IPS DF 19.7 (cell line): Measurements from ENCODE around the gene NAALADL1.
A peak's percentile ranks its signal among the peaks of the same experiment; 100 is the strongest.
"Not testable (repeated sequence)": the region's sequence is repeated elsewhere in the genome, so short reads cannot be mapped to it uniquely, and the experiment has no call there.

Source experiments
- DNase-seq: peaks from one replicate; pipeline ENCODE4 v3.0.0-alpha.2; 2013; ENCODE audit warnings: low read depth, low spot score

NAALADL1 gene

DNA sequence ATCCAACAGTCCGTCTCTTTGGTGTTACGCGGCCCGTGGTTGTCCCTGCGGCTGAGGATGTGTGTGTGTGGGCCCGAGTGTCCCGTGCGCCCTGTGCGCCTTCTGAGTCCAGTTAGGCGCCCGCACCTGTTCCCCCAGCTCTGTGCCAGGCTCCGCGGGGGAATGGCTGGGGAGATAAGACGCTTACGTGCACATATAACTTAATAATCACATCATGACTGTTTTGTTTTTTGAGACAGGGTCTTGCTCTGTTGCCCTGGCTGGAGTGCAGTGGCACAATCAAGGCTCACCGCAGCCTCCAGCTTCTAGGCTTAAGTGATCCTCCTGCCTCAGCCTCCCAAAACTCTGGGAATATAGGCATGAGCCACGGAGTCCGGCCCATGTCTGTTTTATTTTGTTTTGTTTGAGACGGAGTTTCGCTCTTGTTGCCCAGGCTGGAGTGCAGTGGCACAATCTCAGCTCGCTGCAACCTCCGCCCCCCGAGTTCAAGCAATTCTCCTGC lies 43.6 kb downstream of the NAALADL1 start:
- DNase-seq = no peak

DNA sequence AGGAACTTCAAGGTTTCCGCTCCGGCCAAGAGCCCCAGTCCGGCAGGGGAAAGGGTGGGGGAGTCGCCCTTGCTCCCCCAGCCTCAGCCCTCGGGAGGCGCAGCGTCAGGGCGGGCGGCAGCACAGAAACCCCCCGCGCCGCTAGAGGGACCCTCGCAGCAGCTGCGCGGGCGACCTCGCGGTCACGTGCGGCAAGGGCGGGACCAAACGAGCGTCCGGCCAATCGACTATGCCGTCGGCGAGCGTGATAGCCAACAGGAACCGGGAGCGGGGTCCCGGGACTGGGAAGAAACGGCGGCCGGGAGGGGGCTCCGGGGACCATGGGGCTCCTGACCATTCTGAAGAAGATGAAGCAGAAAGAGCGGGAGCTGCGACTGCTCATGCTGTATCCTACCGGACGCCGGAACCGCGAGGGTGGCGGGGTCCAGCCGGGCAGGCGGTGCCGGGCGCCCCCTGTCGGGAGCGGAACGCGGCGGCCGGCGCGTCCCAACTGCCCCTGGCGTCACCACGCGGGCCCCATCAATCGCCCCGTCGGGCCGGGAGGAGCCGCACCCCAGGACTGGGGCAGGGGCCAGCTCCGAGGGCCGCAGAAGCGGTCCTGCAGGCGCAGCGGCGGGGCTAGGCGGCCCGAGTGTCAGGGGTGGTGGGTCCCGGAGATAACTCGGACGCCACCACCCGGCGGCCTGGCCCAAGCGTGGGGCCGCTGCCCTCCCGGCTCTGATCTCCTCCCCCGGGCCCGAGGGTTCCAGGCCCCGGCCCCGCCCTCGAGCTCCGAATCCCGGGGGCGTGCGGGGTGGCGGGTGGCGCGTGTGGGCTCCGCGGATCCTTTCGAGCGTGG lies 44.2 kb downstream of the NAALADL1 start, which contains the start of gene ARL2:
Gene ARL2 (plus strand): TSS at position 273 of the 838 bp plus-strand sequence. CDS start 48 bp downstream, at position 321.
- peak; percentile 69 for DNase-seq

GRCh38 chr11:65013130-65013887 lies 45.0 kb downstream of the NAALADL1 start:
- peak; percentile 40 for DNase-seq

- DNase-seq = no peak
Observed at GRCh38 chr11:65008873-65009272, 49.5 kb downstream of the NAALADL1 start.

GRCh38 chr11:65008016-65008415 lies 50.3 kb downstream of the NAALADL1 start:
- no peak for DNase-seq

DNA sequence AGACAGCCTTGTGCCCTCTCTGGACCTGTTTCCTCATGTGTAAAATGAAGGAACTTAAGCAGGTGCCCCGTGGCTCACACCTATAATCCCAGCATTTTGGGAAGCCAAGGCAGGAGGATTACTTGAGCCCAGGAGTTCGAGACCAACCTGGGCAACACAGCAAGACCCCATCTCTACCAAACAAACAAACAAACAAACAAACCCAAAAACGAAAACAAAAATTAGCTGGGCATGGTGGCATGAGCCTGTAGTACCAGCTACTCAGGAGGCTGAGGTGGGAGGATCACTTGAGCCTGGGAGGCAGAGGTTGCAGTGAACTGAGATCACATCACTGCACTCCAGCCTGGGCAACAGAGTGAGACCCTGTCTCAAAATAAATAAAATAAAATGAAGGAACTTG lies 54.4 kb downstream of the NAALADL1 start:
- DNase-seq = not testable (repeated sequence)

GRCh38 chr11:65003282-65003681 lies 55.1 kb downstream of the NAALADL1 start:
- DNase-seq = no peak

GRCh38 chr11:65002706-65003105 lies 55.6 kb downstream of the NAALADL1 start:
- DNase-seq = no peak

GRCh38 chr11:64999478-64999877 lies 58.9 kb downstream of the NAALADL1 start:
- no peak for DNase-seq

- no peak for DNase-seq
Observed at GRCh38 chr11:64998690-64999431, 59.5 kb downstream of the NAALADL1 start.

- DNase-seq = no peak
Observed at GRCh38 chr11:64998141-64998540, 60.2 kb downstream of the NAALADL1 start.

DNA sequence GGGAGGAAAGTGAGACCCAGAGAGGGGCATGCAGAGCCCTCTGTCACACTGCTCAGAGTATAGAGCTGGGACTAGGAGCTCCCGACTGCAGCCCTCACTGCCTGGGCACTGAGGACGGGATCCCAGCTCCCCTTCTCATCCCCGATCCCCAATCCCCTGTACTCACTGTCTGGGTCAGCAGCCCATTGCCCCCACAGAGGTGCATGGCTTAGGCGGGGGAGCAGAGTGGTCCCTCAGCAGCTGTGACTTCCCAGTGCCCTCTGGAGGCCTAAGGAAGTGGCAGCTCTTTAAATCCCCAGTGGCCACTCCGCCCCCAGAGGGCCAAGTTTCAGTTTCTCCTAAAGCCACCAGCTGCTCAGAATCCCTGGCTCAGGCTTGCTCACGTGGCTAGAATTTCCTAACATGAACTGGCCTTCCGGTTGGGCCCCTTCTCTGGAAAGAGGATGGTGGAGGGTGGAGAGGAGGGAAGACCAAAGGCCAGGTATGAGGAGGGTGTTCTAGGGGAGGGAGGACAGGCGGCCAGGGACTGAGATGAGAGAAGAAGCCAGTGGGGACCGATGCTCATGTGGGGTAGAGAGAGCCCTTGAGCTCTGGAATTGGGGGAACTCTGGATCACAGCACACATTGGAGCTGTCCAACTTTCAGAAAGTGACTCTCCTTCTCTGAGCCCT lies 61.5 kb downstream of the NAALADL1 start, which contains the start of gene BATF2:
Gene BATF2 (minus strand): TSS at position 262 of the 671 bp plus-strand sequence. CDS start 57 bp downstream, at position 205.
- DNase-seq = no peak

- no peak for DNase-seq
Observed at GRCh38 chr11:64996327-64996709, 62.0 kb downstream of the NAALADL1 start.
